DOHH2 (cell line): ENCODE results near the gene MAMDC2.

Experiments used
- H3F3A ChIP-seq: fragments of 200-600 bp; sonication (generic), shearing (Covaris generic); 2 replicates; pipeline ENCODE4 v1.6.0; 2016; ENCODE audit warnings: antibody characterized with exemption, mild to moderate bottlenecking; ENCODE audit not compliant: control insufficient read depth, insufficient read depth
- H3K27ac ChIP-seq: fragments of 200-600 bp; sonication (generic); 2 replicates; pipeline ENCODE4 v1.5.1; 2014; ENCODE audit warnings: low read depth, mild to moderate bottlenecking, low read length, moderate library complexity
- H3K27me3 ChIP-seq: fragments of 200-600 bp; sonication (generic); 2 replicates; pipeline ENCODE4 v1.6.1; 2014; ENCODE audit warnings: mild to moderate bottlenecking, low read length, mixed read lengths; ENCODE audit not compliant: control insufficient read depth
- H3K36me3 ChIP-seq: fragments of 200-600 bp; sonication (generic); 2 replicates; pipeline ENCODE4 v1.6.1; 2014; ENCODE audit warnings: mild to moderate bottlenecking, low read length, moderate library complexity, mixed read lengths; ENCODE audit not compliant: control insufficient read depth
- H3K4me1 ChIP-seq: fragments of 200-600 bp; sonication (generic); 2 replicates; pipeline ENCODE4 v1.6.1; 2014; ENCODE audit warnings: mild to moderate bottlenecking, low read length, mixed read lengths; ENCODE audit not compliant: control insufficient read depth
- H3K4me2 ChIP-seq: fragments of 200-600 bp; sonication (generic); 2 replicates; pipeline ENCODE4 v1.6.0; 2014; ENCODE audit warnings: mild to moderate bottlenecking, low read length, moderate library complexity
- H3K4me3 ChIP-seq: fragments of 200-600 bp; sonication (generic); 2 replicates; pipeline ENCODE4 v1.5.1; 2014; ENCODE audit warnings: mild to moderate bottlenecking, low read length, mixed read lengths
- H3K79me2 ChIP-seq: fragments of 200-600 bp; sonication (generic); 2 replicates; pipeline ENCODE4 v1.6.1; 2014; ENCODE audit warnings: mild to moderate bottlenecking, low read length, mixed read lengths; ENCODE audit not compliant: control insufficient read depth
- H3K9me2 ChIP-seq: fragments of 200-600 bp; sonication (generic); replicated peaks from 2 replicates; pipeline ENCODE4 v1.6.1; 2014; ENCODE audit warnings: mild to moderate bottlenecking, low read length, mixed read lengths; ENCODE audit not compliant: control insufficient read depth
- H3K9me3 ChIP-seq: fragments of 200-600 bp; sonication (generic); 2 replicates; pipeline ENCODE4 v1.6.1; 2014; ENCODE audit warnings: antibody characterized with exemption, low read length, mixed read lengths; ENCODE audit not compliant: control insufficient read depth, insufficient read depth
- H4K20me1 ChIP-seq: fragments of 200-600 bp; sonication (generic); 2 replicates; pipeline ENCODE4 v1.6.0; 2014; ENCODE audit warnings: low read depth, mild to moderate bottlenecking, antibody characterized with exemption, low read length, moderate library complexity; ENCODE audit not compliant: control insufficient read depth, insufficient read depth
- EZH2phosphoT487 ChIP-seq: fragments of 200-600 bp; sonication (generic); IDR thresholded peaks from 2 replicates; pipeline ENCODE4 v1.6.1; 2017; ENCODE audit warnings: borderline replicate concordance, mild to moderate bottlenecking, antibody characterized with exemption, low read length, moderate library complexity, mixed read lengths
- TF ChIP-seq, protein P1 (sequence below): fragments of 200-600 bp; sonication (generic); IDR thresholded peaks from one replicate; pipeline ENCODE4 v1.5.1; 2014; ENCODE audit warnings: antibody characterized with exemption, mild to moderate bottlenecking, low read depth, low read length; ENCODE audit not compliant: poor library complexity, severe bottlenecking

Gene MAMDC2

DNA sequence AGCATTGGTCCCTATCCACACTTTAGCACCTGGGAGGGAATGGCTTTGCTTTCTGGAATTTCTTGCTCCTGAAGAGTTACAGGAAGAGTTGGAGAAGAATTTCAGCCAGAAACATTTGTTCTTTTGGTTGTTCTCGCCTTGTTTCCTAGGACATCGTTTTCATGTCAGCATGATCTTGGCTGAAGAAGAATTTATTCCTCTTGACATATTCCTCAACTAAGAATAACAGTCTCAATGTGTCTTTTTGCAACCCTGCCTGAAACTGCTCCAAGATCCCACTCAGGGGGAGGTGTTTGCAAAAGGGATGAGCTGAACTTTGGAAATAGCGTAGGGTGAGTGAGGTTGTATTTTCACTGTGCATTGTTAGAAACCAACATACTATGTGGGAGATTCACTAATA is 26.1 kb downstream of the MAMDC2 start:
- H3K36me3 ChIP-seq = no peaks in the 10 kb centered on the region
- no peak overlapping the region for H3K27ac ChIP-seq
- no peak overlapping the region for H3K4me2 ChIP-seq
- H3K27me3 ChIP-seq = no peaks in the 10 kb centered on the region
- H3K79me2 ChIP-seq = no peaks in the 10 kb centered on the region
- no peak overlapping the region for H3K4me3 ChIP-seq
- 0 out of 2 replicates have a peak, but pooled peaks cover 2% of the 10 kb centered on the region for H3K4me1 ChIP-seq
- no peaks in the 10 kb centered on the region for H3F3A ChIP-seq
- no peaks in the 10 kb centered on the region for H4K20me1 ChIP-seq
- H3K9me2 ChIP-seq = no peaks in the 10 kb centered on the region
- TF ChIP-seq, protein P1, sequence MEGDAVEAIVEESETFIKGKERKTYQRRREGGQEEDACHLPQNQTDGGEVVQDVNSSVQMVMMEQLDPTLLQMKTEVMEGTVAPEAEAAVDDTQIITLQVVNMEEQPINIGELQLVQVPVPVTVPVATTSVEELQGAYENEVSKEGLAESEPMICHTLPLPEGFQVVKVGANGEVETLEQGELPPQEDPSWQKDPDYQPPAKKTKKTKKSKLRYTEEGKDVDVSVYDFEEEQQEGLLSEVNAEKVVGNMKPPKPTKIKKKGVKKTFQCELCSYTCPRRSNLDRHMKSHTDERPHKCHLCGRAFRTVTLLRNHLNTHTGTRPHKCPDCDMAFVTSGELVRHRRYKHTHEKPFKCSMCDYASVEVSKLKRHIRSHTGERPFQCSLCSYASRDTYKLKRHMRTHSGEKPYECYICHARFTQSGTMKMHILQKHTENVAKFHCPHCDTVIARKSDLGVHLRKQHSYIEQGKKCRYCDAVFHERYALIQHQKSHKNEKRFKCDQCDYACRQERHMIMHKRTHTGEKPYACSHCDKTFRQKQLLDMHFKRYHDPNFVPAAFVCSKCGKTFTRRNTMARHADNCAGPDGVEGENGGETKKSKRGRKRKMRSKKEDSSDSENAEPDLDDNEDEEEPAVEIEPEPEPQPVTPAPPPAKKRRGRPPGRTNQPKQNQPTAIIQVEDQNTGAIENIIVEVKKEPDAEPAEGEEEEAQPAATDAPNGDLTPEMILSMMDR = no peak
- TF ChIP-seq EZH2phosphoT487 = no peak
- no peaks in the 10 kb centered on the region for H3K9me3 ChIP-seq

DNA sequence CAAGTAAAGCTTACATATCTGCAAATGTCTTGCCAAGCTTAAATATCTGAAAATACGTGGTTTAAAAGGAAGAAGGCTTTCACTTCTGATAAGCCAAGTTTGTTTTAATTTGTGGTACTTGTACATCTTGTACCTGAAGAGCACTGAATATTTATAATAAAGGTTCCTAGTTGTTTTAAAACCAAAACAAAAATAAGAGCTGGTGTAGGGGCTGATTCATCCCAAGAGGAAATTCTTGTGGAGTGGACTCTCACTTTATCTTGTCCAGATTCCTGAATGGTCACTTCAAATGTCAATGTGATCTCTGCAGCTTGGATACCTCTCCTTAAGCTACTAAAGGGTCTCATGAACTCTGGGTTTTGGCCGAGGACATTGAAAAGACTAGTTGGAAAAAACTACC is 29.5 kb downstream of the MAMDC2 start:
- no peaks in the 10 kb centered on the region for H3K27me3 ChIP-seq

DNA sequence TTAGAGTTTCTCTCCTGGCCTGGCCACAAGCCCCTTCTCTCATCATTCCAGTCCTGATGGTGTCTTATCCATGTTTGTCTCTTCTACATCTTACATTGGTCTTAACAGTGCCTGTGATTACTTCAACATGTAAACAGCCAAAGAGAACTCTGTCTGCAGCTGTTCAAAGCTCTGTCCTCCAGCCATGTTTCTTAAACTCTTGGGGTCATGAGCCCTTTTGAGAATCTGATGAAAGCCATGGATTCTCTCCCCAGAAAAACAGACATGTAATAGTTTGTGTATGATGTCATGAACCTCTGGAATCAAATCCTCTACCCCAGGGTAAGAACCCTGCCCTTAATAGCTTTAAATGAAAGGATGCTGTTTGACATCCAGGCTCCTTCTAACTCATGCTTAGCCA is 30.1 kb downstream of the MAMDC2 start:
- H3K9me2 ChIP-seq = no peaks in the 10 kb centered on the region
- no peak overlapping the region for H3K4me3 ChIP-seq
- no peak overlapping the region for H3K4me2 ChIP-seq
- no peaks in the 10 kb centered on the region for H3F3A ChIP-seq
- H3K79me2 ChIP-seq = no peaks in the 10 kb centered on the region
- H3K4me1 ChIP-seq = 0 out of 2 replicates have a peak, but pooled peaks cover 2% of the 10 kb centered on the region
- H4K20me1 ChIP-seq = no peaks in the 10 kb centered on the region
- H3K36me3 ChIP-seq = no peaks in the 10 kb centered on the region
- H3K9me3 ChIP-seq = no peaks in the 10 kb centered on the region
- TF ChIP-seq, protein P1 = no peak
- TF ChIP-seq EZH2phosphoT487 = no peak
- H3K27me3 ChIP-seq = no peaks in the 10 kb centered on the region
- no peak overlapping the region for H3K27ac ChIP-seq

More for the DNA sequence above, 29.5 kb downstream of the MAMDC2 start:
- Histone ChIP-seq H3K9me2 (no peaks in the 10 kb centered on the region), H3K4me2 (no peak overlapping the region), H3K4me3 (no peak overlapping the region), H3K9me3 (no peaks in the 10 kb centered on the region), H3F3A (no peaks in the 10 kb centered on the region), H3K4me1 (0 out of 2 replicates have a peak, but pooled peaks cover 2% of the 10 kb centered on the region), H3K27ac (no peak overlapping the region), H3K36me3 (no peaks in the 10 kb centered on the region), H4K20me1 (no peaks in the 10 kb centered on the region), H3K79me2 (no peaks in the 10 kb centered on the region)
- TF ChIP-seq EZH2phosphoT487 = no peak
- TF ChIP-seq, protein P1 = no peak

DNA sequence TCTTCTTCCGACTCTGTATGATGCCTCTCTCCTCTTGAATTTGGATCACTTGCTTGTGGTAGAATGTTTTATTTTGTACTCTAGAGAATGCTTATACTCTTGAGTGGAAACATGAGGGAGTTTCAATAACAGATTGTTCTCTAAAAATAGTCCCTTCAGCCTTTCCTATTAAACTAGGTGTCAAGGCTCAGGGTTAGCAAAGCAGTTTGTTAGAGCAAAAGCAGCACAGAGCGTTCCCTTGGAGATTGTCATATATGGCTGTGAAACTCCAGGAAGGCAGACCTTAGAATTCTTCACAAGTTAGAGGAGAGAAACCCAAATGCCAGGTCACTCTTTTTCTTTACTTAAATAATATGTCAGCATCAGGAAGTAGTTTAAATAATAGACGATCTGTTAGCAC is 33.0 kb downstream of the MAMDC2 start:
- no peaks in the 10 kb centered on the region for H3K79me2 ChIP-seq
- H3K9me2 ChIP-seq = no peaks in the 10 kb centered on the region
- H3K9me3 ChIP-seq = no peaks in the 10 kb centered on the region
- no peak for TF ChIP-seq EZH2phosphoT487
- TF ChIP-seq, protein P1 = no peak
- no peak overlapping the region for H3K4me2 ChIP-seq
- no peaks in the 10 kb centered on the region for H4K20me1 ChIP-seq
- no peaks in the 10 kb centered on the region for H3K4me1 ChIP-seq
- no peak overlapping the region for H3K4me3 ChIP-seq
- H3K27ac ChIP-seq = no peak overlapping the region
- no peaks in the 10 kb centered on the region for H3K36me3 ChIP-seq
- H3K27me3 ChIP-seq = no peaks in the 10 kb centered on the region
- no peaks in the 10 kb centered on the region for H3F3A ChIP-seq
